Tibial nerve (tissue), 4 donors: ENCODE measurements around the gene IGF2R.

Experiments
- EP300 ChIP-seq, 2 donors: sonication (generic); formaldehyde crosslinking; IDR thresholded peaks; one replicate each; pipeline ENCODE4 v1.6.1; 2017; ENCODE audit warnings: antibody characterized with exemption in 2 of 2, mild to moderate bottlenecking in 1 of 2
- POLR2A ChIP-seq, 2 donors: fragments of 450-650 bp; IDR thresholded peaks; one replicate each; pipeline ENCODE4 v1.6.1; 2017; ENCODE audit warnings: antibody characterized with exemption in 2 of 2, mild to moderate bottlenecking in 2 of 2, moderate library complexity in 2 of 2
- TF ChIP-seq, protein P1 (sequence below), 5 experiments: fragments of 200-600 bp in 3 of 5; fragments of 450-650 bp in 2 of 5; sonication (generic) in 3 of 5; IDR thresholded peaks; one replicate each; pipeline ENCODE4 v1.5.1; 2016 to 2019; ENCODE audit warnings: antibody characterized with exemption in 5 of 5, mild to moderate bottlenecking in 3 of 5, moderate library complexity in 2 of 5

DNA sequence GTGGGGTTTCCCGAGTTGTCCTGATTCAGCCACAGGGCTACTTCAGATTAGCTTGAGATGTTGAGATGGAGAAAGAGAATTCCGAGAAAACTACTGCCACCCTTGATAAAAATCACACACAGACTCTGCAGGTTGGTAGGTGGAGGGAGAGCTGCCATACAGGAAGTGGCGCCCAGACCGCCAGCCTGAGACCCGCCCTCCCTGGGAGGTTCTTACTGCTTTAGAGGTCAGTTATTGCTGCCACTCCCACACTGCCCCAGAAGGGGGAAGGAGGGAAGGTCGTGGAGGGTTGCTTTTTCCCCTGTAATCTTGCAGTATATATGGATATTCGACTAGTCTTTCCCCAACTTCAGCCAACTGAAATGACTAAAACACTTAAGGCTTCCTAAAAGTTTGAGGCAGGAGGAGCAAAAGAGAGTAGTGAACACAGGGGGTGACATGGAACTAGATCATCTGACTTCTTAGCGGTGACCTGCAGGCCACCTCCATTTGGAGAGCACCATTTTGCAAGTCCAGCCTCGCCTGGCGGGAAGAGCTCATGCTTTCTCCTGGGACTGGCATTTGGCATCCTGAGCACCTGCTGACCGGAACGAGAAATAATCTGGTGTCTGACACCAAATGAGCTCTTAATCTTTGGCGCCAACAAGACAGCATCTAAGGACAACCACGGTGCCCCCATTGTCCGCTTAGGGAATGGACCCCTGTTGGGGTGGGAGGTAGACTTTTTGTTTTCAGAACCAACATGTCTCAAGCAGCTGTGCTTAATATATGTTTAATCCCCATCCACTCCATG is 117.0 kb downstream of the IGF2R start:
- TF ChIP-seq POLR2A (IDR thresholded peaks at IDR 0.05) = no peak
- TF ChIP-seq, protein P1, sequence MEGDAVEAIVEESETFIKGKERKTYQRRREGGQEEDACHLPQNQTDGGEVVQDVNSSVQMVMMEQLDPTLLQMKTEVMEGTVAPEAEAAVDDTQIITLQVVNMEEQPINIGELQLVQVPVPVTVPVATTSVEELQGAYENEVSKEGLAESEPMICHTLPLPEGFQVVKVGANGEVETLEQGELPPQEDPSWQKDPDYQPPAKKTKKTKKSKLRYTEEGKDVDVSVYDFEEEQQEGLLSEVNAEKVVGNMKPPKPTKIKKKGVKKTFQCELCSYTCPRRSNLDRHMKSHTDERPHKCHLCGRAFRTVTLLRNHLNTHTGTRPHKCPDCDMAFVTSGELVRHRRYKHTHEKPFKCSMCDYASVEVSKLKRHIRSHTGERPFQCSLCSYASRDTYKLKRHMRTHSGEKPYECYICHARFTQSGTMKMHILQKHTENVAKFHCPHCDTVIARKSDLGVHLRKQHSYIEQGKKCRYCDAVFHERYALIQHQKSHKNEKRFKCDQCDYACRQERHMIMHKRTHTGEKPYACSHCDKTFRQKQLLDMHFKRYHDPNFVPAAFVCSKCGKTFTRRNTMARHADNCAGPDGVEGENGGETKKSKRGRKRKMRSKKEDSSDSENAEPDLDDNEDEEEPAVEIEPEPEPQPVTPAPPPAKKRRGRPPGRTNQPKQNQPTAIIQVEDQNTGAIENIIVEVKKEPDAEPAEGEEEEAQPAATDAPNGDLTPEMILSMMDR (IDR thresholded peaks at IDR 0.05) = no peak
- TF ChIP-seq EP300 (IDR thresholded peaks at IDR 0.05) = no peak
